Activated T-cell treated with anti-CD3 and anti-CD28 coated beads, Interleukin-2, amount 50 U/mL, for 1 hour (primary cell): ENCODE results near the gene ARHGDIB.

Experiments used
- DNase-seq: peaks from one replicate; pipeline ENCODE4 v3.0.0-alpha.2; 2020

ARHGDIB gene

GRCh38 chr12:14982562-14982961 is 21.2 kb upstream of the ARHGDIB start:
- DNase-seq = no peak

- DNase-seq = no peak
Observed at GRCh38 chr12:14981049-14981448, 19.6 kb upstream of the ARHGDIB start.

DNA sequence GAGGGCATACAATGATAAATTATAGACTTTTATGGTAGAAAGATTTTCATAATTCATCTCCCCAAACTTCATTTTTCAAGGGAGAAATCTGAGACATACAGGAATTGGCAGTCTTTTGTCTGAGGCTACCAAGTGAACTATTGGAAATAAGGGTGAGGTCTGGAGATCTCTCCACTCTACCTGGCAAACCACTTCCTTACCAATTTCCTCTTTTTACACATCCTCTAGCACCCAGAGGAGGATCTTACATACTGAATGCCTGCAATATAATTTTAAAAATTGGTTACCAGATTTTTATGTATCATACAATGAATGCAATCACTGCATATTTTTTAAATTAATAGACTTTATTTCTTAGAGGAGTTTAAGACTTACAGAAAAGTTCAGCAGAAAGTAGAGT is 18.1 kb upstream of the ARHGDIB start:
- no peak for DNase-seq

- no peak for DNase-seq
Observed at GRCh38 chr12:14976658-14977057, 15.3 kb upstream of the ARHGDIB start.

- DNase-seq = no peak
Observed at GRCh38 chr12:14975457-14975856, 14.1 kb upstream of the ARHGDIB start.

GRCh38 chr12:14974633-14975032 is 13.2 kb upstream of the ARHGDIB start:
- no peak for DNase-seq

DNA sequence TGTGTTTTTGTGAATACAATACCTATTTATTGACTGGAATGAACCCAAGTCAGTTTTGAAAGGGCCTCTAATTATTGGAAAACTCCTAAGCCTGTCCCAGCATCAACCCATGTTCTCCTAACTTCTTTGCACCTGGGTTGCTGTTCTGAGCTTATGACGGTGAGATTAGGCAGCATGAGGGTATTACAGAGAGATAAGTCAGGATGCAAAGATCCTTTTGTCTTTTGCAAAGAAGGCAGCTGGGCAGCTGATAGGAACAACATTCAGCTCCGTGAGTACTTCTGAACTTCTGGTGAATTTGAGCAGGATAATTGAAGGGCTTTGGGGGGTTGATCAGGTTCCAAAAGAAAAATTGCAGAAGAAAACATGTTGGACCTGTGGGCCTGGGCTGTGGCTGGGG is 11.4 kb upstream of the ARHGDIB start, which contains the start of gene PDE6H:
PDE6H (plus strand) TSS at position 227 of the 400 bp plus-strand sequence. CDS start 4,971 bp downstream, outside the sequence.
- no peak for DNase-seq

DNA sequence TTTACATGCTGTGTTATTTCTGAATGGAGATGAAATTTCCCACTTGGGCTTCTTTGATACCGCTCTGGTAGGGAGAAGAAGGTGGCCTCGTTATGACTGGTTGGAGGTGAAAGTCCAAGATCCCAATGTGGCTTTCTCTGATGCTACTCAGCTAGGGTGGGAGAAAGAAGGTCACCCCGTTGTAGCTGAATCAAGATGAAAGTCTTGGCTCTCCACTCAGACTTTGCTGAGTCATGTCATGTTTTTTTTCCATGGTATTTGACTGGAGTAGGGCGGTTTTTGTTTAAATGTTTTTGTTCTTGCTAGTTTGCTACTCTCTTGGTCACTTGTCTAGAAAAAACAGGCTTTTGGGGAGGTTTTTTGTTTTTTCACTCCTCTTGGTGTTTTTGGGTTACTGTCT is 9.1 kb upstream of the ARHGDIB start:
- no peak for DNase-seq

DNA sequence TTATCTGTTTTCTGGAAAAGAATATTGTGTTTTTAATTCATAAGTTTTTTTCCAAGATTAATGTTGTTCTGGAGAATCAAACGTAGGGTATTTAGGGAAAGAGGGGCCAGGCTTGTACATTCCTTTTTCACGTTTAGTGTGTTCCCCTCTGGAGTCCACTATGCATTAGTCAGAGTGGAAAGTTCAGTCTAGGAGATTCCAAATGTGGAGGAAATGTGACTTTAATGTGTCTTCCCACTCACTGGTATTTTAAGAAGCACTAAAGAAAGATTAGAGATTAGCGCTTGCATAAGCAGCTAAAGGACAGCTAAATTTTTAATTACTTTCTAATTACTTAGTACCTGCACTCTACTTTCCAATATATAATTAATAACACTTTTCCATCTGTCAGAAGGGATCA is 7.1 kb upstream of the ARHGDIB start:
- DNase-seq = no peak

- DNase-seq = no peak
Observed at GRCh38 chr12:14965221-14965620, 3.8 kb upstream of the ARHGDIB start.

GRCh38 chr12:14964406-14964805 is 3.0 kb upstream of the ARHGDIB start:
- no peak for DNase-seq

- DNase-seq = no peak
Observed at GRCh38 chr12:14963520-14963919, 2.1 kb upstream of the ARHGDIB start.

- no peak for DNase-seq
Observed at GRCh38 chr12:14962797-14963196, 1.4 kb upstream of the ARHGDIB start.

- DNase-seq = no peak
Observed at GRCh38 chr12:14962153-14962539, 745 bp upstream of the ARHGDIB start.

GRCh38 chr12:14960548-14961465 is 594 bp downstream of the ARHGDIB start:
- peak; percentile 73 for DNase-seq

- DNase-seq = peak; percentile 46
Observed at GRCh38 chr12:14959916-14960496, 1.4 kb downstream of the ARHGDIB start.

GRCh38 chr12:14959463-14959862 is 1.9 kb downstream of the ARHGDIB start:
- DNase-seq = no peak

- DNase-seq = peak; percentile 52
Observed at GRCh38 chr12:14959126-14959440, 2.3 kb downstream of the ARHGDIB start.

DNA sequence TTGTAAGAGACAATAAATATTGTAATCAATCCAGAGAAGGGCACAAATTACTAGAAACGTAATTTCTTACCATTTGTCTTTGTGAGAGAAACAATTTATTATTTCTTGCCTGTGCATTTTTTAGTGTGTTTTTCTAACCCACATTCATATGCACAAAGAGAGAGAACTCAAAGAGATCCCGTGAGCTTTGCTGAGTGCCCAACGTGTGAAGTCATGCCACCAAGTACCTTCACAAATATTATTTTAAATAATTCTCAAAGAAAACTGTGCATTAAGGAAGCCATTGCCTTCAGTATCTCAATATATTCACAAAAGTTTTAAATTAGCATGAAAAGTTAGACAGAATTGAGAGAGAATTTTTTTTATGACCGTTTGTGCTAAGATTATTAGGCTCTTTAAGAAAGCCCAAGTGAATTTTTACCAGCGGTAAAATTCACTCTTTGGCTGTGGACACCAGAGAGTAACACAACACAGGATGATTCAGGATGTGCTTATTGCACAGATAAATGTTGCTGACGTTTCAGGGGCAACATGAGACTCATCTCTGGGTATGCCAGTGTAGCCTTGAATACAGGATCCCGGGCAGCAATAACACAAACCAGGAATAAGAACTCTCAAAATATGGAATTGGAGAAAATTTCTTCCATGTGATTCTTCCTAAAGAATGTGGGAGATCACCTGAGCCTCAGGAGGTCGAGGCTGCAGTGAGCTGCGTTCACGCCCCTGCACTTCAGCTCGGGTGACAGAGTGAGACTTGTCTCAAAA is 2.9 kb downstream of the ARHGDIB start:
- no peak for DNase-seq

GRCh38 chr12:14957551-14958168 is 3.7 kb downstream of the ARHGDIB start:
- DNase-seq = no peak

GRCh38 chr12:14956905-14957304 is 4.5 kb downstream of the ARHGDIB start:
- no peak for DNase-seq

- DNase-seq = no peak
Observed at GRCh38 chr12:14956024-14956891, 5.1 kb downstream of the ARHGDIB start.
